Stimulated activated CD8-positive, alpha-beta memory T cell treated with anti-CD3 and anti-CD28 coated beads, Interleukin-15, amount 100 ng/mL, for 4 hours (primary cell): ENCODE results near the gene TFAP2C.

Experiments
- DNase-seq, 2 donors: peaks; one replicate each; pipeline ENCODE4 v3.0.0-alpha.2; 2020; ENCODE audit warnings: low read depth in 2 of 2

The TFAP2C gene

DNA sequence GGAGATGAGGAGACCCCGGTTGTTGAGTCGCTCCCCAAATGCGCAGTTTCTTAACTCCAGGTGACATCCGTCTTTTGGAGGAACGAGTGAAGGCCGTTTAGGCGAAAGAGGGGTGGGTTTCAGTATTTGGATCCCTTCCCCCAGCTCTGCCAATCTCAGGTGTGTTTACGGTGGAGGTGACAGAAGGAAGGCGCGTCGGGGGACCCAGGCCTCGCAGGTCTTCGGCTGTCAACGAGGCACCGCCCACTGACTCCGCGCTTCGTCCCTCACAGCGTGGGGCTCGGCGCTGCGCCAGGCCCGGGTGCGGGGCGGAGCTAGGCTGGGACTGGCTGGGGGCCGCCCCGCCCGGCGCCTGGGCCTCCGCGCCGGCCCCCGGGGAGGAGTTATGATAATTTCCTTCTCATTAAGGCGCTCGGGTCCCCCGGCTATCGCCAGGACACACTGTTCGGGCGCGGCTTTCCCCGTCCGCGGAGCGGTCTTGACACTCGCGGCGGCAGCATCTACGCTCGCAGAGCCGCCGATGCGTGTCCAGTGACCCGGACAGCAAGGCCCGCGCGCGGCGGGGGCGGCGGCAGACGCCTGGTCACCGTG lies at the start of gene TFAP2C:
Gene TFAP2C, plus strand, starts transcription at position 434 of the 591 bp plus-strand sequence. CDS start 239 bp downstream, outside the sequence.
- DNase-seq, result no peak

DNA sequence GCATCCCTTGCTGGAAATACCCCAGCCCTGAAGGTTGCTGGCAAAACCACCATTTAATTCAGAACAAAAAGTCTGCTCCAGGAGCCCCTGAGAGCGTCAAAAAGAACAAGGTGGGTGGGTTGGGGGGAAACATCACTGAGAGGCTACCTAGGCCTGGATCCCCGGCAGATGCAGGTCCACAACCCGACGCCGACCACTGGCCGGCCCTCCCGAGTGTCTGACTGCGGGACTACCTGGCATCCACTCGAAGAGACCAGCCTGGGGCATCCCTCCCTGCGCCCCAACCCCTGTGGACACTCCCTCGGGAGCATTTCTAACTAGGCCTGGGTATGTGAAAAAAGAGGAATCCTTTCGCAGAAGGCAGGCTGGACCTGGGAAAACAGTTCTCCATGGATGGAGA lies 48.9 kb upstream of the TFAP2C start:
- no peak for DNase-seq

DNA sequence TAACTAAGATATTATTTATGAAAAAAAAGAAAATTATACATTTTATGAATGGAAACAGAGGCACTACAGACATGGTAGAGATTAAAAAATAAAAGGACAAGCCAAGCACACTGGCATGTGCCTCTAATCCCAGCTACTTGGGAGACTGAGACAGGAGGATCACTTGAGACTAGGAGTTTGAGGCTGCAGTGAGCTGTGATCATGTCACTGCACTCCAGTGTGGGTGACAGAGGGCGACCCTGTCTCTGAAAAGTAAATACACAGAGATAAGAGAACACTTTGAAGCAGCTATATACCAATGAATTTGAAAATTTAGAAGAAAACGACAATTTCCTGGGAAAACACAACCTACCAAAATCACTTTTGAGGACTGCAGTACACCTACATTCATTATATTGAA lies 47.4 kb upstream of the TFAP2C start:
- no peak for DNase-seq

DNA sequence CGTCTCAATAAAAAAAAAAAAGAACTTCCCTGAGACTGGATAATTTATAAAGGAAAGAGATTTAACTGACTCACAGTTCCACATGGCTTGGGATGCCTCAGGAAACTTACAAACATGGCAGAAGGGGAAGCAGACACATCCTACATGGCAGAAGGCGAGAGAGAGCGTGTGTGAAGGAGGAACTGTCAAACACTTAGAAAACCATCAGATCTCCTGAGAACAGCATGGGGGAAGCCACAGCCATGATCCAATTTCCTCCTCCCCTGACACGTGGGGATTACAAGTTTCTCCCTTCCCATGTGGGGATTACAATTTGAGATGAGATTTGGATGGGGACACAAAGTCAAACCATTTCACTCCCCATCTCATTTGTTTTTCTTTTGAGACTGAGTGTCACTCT lies 46.6 kb upstream of the TFAP2C start:
- DNase-seq, result no peak

DNA sequence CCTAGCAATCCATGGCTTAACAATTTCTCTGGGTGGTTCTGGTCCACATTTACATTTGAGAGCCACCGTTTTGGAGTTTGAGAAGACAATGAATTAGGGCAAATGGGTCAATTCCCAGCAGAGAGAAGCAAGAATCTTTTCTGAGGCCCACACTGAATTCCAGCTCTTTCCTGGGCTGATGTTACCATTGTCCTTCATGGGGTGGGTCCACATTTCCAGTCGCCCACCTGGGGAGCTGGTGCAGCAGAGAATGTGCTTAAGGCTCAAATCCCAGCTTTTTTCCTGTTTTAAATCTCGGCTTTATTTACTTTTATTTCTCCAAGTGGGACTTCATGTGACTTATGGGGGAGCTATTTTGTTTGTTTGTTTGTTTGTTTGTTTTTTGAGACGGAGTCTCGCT lies 44.2 kb upstream of the TFAP2C start:
- DNase-seq, result no peak

DNA sequence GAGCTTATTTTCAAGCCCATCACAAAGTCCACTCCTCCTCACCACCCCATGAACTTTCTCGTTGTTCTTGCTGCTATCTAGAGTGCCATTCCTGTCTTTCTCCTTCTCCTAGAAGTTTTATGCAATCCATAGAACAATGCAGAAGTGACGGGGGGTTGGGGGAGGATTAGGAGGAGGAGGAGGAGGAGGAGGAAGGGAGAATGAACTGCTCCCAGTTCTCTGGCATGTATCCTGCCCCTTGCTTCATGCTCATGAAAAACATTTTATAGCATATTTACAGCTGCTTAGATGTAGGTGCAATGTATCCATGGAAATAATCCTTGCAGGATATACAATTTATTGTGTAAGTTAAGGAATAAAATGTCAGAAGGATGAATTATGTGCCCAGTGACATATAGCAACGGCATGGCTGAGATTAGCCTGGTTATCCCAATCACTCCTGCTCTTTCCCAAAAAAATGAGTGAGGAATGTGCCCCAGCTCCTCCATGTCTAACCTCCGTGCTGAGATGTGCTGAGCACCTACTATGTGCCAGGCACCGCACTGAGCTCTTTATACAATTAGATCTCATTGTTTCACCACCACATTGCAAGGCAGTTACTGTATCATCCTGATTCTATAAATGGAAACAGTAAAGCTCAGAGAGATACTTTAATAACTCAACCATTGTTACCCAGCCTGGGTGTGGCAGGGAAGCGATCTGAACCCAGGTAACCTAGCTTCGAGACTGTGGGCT lies 41.6 kb upstream of the TFAP2C start:
- no peak for DNase-seq

DNA sequence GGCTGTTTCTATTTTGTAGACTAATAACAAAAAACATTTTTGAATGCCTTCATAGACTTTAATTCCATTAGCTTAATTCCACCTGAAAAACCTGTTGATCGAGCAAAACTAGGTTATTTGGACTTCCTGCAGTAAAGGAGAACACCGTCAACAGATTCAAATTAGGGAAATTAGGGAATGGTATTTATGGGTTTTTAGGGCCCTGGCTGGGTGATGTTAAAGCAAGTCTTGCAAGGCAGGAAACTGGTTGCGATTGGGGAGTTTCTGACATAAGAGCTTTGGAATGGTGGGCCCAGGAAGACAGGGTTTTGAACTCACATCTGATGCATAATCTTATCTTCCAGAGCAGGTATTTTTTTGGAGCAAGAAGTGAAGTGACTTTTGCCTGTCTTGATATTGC lies 40.1 kb upstream of the TFAP2C start:
- no peak for DNase-seq

DNA sequence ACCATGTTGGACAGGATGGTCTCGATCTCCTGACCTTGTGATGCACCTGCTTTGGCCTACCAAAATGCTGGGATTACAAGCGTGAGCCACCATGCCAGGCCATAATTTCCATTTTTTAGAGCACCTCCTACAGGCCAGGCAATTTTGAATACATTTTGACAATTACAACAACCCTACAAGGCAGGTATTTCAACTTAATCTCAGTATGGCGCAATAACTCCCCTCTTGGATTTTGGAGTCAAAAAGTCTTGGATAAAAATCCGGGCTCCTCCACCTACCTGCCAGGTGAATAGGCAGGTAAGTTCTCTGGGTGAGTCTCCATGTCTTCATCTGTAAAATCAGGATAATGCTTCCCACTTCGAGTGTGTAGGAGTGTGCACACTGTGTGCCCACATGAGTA lies 39.5 kb upstream of the TFAP2C start:
- DNase-seq, result no peak

DNA sequence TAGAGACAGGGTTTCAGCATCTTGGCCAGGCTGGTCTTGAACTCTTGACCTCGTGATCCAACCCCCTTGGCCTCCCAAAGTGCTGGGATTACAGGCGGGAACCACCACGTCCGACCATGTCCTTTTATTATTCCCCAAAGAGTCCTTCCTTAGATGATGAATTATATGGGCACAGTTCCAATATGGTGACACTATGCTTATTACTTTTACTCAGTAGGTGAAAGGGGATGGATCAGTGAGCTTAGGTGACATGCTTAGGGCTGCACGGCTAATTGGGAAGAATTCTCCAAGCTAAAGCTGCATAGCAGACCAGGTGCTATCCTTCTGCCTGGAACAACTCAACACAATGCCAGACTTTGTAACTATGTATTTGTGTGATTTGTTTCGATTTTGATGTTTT lies 38.2 kb upstream of the TFAP2C start:
- DNase-seq, result no peak

DNA sequence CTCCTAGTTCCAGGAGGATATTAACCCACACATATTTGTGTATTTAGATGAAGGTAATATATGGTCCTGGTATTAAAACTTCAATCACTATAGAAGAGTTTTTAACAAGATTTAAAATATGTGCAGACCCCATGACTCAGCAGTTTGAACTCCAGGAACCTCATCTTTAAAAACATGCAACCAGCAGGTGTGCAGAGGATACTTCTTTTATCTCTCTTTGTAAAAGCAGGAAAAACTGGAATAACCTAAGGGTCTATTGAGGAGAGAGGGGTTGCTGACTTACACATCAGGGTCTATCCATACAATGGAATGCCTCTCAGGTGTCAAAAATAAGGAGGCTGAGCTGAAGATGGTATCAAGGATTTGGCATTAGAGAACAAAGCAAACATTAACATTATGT lies 36.9 kb upstream of the TFAP2C start:
- DNase-seq, result no peak

DNA sequence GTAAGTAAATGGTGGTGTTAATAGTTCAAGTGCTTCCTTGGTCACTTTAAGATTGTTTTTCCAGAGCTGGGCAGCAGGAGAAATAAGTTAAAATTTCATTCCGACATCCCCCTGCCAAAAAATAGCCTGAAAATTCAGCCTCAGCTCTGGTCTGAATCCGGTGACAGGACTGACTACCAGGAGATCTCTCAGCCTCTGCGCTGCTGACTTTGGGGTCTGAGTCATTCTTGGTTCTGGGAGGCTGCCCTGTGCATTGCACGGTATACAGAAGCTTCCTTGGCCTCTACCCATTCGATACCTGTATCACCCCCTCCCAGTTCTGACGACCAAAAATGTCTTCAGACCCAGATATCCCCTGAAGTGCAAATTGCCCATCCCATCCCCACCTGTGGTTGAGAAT lies 36.3 kb upstream of the TFAP2C start:
- DNase-seq, result no peak

DNA sequence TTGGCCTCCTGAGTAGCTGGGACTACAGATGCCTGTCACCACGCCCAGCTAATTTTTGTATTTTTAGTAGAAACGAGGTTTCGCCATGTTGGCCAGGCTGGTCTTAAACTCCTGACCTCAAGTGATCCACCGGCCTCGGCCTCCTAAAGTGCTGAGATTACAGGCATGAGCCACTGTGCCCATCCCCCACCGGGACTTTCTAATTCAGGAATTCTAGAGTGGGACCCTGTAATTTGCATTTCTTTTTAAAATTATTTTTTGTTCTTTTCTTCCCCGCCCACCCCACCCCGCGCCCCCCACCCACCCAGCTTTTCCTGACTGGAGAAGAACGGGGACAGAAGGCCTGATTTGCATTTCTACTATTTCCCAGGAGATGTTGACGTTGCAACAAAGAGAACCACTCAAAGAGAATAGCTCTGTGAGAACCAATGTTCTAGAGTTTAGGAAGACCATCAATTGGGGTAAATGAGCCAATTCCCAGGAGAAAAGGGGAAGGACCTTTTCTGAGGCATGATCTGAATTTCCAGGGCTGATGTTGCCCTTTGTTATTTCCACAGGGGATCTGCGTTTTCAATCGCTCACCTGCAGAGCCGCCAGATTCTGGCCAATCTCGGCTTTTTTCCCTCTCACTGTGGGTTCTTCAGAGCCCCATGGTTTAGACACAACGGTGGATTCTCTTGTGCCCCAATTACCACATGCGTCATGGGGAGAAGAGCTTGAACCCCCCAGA lies 33.2 kb upstream of the TFAP2C start:
- no peak for DNase-seq

DNA sequence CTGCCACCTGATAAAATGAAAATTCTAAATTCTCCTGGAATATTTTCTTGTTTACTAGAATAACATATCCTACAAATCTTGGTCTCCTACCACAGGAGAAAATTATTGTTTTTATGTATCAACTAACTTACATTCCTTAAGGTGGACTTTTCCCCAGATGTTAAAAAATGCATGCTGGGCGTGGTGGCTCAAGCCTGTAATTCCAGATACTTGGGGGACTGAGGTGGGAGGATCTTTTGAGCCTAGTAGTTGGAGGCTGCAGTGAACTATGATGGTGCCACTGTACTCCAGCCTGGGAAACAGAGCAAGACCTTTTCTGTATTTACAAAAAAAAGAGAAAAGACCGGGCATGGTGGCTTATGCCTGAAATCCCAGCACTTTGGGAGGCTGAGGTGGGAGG lies 27.9 kb upstream of the TFAP2C start:
- DNase-seq, result no peak

DNA sequence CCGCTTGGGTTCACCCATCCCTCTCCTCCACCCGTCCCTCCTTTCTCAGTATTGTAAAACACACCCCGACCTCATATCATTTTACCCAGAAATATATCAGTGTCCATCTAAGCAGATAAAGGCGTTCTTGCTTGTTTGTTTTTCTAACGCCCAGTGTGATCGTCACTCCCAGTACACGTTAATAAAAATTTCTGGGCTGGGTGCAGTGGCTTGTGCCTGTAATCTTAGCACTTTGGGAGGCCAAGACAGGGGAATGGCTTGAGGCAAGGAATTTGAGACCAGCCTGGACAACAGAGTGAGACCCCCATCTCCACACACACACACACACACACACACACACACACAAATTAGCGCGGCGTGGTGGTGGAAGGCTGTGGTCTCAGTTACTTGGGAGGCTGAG lies 24.4 kb upstream of the TFAP2C start:
- DNase-seq, result no peak

DNA sequence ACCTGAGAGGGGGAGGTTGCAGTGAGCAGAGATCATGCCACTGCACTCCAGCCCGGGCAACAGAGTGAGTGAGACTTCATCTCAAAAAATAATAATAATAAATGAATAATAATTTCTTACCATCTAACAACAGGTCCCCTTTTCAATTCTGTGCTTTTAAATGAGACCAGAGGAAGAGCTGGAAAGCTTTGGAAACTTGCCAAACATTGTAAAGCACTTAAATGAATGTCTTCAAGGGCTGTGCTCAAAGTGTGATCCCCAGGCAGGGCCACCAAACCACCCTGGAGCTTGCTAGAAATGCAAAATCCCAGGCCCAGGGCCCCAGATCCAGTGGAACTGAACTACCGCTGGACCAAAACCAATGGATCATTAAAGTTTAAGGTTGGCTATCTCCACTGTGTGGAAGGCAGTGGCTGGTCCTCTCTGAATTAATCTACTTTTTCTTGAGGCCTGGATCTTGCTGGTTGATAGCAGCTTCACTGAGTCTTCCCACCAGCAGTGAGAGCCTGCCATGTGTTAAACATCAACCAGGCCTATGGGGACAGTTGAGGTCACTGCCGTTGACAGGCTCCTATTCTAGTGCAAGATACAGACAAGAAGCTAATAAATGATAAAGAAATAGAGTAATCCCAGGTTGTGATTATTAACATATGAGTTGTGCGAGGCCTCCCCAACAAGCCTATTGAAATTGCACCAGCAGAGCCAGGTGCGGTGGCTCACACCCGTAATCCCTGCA lies 23.7 kb upstream of the TFAP2C start:
- DNase-seq, result no peak

DNA sequence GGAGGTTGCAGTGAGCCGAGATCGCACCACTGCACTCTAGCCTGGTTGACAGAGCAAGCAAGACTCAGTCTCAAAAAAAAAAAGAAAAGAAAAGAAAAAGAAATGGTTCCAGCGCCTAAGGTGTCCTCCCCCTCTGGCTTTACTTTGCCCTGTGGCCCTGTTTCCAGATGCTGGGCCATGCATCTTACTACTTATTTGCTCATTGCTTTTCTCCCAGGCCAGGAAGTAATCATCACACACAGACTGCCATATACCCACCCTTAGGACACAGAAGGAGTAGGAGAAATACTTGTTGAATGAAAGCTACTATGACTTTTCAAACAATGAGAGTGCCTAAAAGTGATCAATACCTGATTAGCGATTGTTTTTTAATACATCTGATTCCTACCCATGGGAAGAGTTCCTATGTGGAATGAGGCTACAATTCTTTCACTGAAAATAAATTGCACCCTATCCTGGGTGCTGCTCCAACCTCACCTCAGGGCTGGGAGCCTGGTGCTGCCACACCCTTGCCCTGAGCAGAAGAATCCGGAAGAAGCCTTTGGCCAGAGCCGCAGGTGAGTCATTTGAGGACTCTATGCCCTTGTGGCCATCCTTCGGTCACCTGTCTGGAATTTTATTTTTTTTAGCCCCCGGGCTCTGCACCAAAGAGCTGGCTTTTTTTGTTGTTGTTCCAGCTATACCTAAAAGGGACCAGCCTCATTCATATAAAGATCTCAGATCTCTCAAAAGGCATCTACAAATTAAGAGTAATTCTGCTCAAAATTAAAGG lies 22.7 kb upstream of the TFAP2C start:
- DNase-seq, result no peak

DNA sequence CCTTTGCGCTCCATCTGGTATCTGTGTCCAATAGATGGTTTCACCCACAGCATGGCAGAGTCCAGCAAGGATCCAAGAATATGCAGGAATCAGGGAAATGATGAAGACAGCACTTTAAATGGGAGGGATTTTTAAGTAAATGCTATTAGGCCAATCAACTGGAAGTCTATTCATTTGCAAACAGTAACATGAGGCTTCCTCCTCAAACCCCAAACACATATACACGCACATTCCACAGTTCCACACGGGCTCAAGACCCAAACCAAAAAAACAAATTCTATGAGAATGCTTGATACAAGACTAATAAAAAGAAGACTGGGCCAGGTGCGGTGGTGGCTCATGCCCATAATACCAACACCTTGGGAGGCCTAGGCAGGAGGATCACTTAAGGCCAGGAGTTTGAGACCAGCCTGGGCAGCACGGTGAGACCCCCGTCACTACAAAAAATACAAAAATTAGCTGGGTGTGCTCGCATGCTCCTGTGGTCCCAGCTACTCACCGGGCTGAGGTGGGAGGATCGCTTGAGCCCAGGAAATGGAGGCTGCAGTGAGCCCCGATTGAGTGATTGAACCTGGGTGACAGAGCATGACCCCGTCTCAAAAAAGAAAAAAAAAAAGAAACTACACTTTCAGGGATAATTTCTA lies 21.9 kb upstream of the TFAP2C start:
- no peak for DNase-seq

DNA sequence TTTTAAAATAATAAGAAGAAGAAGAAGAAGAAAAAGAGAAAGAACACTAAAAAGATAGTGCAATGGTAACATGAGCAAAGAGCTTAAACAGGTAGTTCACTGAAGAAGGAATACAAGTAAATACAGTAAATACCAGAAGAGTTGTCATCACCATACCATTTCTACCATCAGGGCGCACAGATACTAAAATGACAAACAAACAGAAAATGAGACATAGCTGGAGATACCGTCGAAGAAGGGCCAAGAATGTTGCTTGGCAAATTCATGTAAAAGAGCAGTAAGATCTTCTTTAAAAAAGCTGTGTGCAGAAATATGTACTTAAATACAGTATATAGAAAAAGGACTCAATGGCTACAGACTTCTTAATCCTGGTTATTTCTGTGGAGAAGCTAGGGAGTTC lies 20.7 kb upstream of the TFAP2C start:
- no peak for DNase-seq

DNA sequence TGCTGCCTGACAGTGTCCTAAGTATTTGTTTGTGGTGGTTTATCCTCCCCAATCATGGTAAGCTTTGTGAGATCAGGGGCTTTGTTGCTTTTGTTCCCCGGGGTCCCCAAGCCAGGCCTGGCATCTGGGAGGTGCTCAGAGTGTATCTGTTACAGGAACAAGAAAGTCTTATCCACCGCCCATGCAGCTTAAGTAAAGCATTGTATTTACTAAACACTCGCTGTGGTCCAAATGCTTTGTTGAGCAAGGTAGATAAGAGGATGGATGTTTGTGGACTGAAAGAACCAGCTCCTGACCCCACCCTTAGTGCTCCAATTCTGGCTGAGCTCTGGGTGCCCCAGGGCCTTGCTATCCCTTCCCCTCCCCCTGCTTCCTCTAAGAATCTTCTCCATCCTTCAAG lies 19.8 kb upstream of the TFAP2C start:
- DNase-seq, result no peak

DNA sequence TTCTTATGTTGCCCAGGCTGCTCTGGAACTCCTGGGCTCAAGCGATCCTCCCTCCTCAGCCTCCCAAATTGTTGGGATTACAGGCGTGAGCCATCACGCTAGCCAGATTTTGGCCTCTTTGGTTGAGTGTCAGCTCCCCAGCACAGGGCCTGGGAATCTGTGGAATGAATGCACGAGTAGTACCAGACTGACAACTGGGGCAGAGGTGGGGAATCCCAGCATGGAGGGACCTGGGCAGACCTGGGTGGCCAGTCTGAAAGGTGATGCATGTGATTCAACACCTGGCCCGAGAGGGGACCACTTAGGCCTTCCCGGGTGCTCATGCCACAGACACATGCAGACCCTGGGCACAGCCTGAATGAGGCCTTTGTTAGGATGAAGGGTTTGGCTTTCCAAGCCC lies 19.0 kb upstream of the TFAP2C start:
- DNase-seq, result no peak

DNA sequence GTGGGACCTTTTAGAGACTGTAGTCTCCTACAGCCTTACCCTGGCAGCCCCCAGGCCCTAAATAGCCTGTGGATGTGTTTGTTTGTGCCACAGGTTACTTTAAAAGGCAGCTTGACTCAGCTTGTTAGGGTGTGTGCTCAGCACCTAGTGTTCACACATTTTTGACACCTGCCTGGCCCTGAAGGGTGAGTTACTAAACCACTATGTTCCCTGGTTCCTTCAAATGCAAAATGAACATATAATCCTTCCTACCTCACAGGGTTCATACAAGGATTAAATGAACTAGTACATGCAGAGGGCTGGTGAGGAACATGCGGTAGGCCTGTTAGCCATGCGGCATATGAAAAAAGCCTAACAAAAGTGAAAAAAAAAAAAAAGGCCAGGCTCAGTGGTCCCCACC lies 14.9 kb upstream of the TFAP2C start:
- DNase-seq, result no peak
